Measurements from ENCODE around the gene LMOD1.
"Not testable (repeated sequence)": the region's sequence is repeated elsewhere in the genome, so short reads cannot be mapped to it uniquely, and the experiment has no call there.

Gene LMOD1

GRCh38 chr1:201945863-201946223 is 505 bp downstream of the LMOD1 start:
- DNase-seq: no peak

- no peak for DNase-seq
These were observed 1.2 kb downstream of the LMOD1 start for GRCh38 chr1:201945157-201945556.

DNA sequence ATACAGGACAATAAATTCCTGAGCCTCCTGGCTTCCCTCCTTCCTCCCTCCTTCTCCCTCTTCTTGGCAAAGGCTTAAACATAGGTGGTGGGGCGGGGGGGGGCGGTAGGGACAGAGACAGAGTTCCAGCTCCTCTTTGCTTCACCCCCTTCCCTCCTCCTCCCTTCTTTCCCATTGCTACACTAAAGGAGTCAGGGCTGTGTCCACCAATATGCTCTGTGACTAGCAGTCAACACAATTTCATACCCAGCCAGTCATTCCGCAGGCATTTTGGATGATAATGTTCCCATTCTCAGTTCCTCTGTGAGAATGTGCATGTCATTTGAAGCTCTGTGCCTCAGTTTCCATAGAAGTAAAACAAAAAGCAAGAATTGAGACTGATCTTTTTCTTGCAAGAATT is 1.7 kb downstream of the LMOD1 start:
- DNase-seq: no peak

DNA sequence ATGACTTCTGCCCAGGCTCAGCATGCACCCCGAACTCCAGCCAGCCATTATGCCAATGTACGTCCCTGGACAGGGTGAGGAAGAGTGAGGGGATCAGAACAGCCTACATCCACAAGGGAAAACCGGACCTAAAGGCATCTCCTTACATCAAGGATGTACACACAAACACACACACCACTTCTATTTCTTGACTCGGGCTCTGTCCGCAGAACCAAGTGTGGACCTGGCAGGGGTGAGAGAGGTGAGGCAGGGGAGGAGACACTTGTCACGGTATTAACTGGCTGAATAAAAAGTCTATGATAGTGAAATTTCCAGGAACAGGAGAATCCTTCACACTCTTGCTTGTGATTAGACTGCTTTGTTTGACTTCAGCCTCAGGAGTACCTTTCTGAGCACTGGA is 2.3 kb downstream of the LMOD1 start:
- DNase-seq: no peak

DNA sequence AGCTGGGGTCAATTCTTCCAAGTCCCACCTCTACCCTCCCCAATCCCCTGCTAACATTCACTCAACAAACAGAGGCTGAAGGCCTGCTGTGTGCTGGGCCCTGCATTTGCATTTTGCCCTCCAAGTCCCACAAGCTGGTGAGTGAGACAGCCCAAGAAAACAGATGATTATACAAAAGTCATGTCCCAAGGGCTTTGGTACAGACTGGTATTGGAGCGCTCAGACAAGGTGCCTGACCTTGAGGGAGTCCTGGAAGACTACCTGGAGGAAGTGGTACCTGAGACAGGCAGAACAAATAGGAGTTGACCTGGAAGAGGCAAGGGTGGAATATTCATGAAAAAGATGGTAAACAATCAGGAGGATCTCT is 4.2 kb downstream of the LMOD1 start:
- DNase-seq: no peak

DNA sequence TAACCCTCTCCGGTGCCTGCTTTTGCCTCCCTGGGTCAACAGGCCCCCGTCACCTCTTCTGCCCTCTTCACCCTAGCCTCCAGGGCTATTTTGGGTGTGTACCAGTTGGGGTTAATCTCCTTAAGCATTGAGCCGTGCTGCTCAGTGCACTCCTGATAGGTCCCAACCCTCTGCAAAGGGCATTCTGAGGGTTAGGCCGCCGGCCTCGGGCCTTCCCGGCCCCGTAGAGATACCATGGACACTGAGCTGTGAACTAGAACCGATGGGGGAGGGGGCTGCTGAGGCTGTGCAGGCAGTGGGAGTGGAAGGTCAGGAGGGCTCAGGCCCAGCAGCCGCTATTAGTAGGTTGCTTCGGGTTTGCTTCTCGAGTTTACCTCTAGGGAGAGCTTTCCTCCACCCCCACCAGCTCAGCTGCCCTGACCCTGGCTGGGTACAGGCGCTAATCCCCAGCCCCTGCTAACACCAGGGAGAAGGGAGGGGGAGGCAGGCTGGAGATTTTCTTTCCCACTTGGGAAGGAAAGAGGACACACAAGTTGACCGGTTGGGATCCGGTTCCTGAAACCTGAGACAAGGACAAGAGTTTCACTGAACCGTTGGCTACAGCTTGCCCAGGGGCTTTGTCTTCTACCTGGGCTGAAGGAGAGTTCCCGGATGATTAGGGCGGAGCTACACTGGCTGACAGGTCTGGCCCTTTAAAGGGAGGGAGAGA is 4.8 kb downstream of the LMOD1 start:
- DNase-seq: no peak

DNA sequence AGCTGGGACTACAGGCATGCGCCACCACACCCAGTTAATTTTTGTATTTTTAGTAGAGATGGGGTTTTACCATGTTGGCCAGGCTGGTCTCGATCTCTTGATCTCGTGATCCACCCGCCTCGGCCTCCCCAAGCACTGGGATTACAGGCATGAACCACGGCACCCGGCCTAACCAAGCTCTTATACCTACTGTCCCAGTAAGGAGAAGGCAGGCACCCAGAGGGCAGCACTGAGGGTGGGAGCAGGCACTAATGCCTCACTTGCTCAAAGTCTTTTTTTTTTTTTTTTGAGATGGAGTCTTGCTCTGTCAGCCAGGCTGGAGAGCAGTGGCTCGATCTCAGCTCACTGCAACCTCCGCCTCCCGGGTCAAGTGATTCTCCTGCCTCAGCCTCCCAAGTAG is 6.0 kb downstream of the LMOD1 start:
- not testable (repeated sequence) for DNase-seq

- no peak for DNase-seq
These were observed 6.8 kb downstream of the LMOD1 start for GRCh38 chr1:201939574-201939973.

GRCh38 chr1:201939148-201939547 is 7.2 kb downstream of the LMOD1 start:
- DNase-seq: no peak

- DNase-seq: no peak
These were observed 7.8 kb downstream of the LMOD1 start for GRCh38 chr1:201938440-201939035.

- DNase-seq: no peak
These were observed 8.6 kb downstream of the LMOD1 start for GRCh38 chr1:201937624-201938213.

DNA sequence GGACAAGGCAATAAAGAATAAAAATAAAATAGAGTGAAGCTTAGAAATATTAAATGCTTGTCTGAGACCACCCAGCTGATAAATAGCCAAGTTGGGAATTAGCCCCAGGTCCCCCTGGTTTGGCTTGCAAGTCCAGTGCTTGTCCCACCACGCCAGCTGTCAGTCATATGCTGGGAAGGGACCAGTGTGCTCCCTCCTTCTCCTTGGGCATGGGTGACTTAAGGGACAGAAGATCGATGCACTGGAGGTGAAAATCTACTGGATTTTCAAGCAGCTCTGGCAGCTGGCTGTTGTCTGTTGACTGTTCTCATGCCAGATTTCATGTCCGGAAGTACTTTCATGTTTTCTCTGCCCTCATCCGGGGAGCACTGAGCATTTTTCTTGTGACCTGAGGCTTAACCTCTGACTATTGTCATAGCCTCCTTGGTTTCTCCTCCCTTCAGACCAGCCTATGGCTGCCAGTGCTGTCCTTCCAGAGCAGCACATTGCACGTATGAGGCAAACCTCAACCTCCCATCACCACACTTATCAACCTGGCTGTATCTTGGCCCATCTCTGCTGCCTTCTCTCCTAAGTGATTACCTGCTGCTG is 12.4 kb downstream of the LMOD1 start:
- no peak for DNase-seq

GRCh38 chr1:201930803-201931202 is 15.5 kb downstream of the LMOD1 start:
- no peak for DNase-seq

GRCh38 chr1:201930137-201930536 is 16.2 kb downstream of the LMOD1 start:
- DNase-seq: no peak

DNA sequence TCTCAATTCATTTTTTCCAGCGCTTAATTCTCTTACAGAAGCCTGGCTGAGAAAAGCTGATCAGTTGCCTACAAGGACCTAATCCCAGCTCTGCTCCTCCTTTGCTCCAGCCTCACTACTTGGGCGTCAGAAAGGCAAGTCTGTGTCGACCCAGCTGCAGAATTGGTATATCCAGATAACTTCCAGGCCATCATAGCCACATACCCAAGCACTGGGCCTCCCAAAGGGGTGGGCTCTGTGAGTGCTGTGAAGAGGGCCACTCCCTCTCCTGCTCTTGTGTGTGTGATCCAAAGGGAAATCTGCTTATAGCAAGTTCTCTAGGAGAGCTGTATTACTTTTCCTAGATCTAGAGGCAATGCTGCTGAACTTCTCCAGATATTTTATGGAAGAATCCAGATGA is 18.1 kb downstream of the LMOD1 start:
- DNase-seq: no peak

DNA sequence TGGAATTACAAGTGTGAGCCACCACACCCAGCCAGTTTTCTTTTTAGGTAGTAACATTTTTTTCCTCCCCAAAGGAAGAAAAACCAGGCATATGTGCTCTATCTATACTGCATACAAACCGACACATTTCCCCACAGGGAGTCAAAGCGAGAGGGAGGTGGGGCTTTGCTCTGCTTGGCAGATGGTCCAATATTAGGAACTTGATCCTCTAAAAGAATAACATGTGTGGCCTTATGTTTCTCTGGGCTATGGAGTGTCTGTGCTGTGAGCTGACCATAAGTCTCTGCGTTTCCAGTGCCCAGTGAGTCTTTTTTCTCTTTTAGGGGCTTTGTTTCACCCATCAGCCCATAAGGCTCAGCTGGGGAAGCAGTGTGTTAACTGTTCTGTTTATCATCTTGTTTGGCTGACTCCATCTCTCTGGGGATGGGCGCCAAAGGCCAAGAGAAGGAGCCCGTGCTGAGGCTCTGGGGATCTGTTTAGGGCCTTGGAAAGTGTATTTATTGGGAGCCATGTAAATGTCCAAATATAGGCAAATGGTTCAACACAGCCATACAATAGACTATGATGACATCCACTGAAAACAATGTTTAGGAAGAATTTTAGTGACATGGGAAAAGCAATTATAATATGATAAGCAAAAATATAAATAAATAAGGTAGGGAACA is 20.2 kb downstream of the LMOD1 start:
- no peak for DNase-seq

DNA sequence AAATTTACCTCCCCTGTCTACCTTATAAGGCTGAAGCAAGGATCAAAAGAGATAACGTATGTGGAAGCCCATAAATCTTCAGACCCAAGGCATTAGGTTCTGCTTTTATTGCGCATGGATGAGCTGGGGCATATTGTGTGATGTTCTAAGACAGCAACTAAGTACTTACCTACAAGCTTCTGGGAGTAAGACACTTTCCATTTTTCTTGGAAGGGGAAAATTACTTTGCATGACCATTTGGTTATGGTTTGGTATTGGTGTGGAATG is 21.1 kb downstream of the LMOD1 start:
- no peak for DNase-seq

GRCh38 chr1:201921952-201922558 is 24.3 kb downstream of the LMOD1 start:
- no peak for DNase-seq

GRCh38 chr1:201918343-201918742 is 28.0 kb downstream of the LMOD1 start:
- no peak for DNase-seq

DNA sequence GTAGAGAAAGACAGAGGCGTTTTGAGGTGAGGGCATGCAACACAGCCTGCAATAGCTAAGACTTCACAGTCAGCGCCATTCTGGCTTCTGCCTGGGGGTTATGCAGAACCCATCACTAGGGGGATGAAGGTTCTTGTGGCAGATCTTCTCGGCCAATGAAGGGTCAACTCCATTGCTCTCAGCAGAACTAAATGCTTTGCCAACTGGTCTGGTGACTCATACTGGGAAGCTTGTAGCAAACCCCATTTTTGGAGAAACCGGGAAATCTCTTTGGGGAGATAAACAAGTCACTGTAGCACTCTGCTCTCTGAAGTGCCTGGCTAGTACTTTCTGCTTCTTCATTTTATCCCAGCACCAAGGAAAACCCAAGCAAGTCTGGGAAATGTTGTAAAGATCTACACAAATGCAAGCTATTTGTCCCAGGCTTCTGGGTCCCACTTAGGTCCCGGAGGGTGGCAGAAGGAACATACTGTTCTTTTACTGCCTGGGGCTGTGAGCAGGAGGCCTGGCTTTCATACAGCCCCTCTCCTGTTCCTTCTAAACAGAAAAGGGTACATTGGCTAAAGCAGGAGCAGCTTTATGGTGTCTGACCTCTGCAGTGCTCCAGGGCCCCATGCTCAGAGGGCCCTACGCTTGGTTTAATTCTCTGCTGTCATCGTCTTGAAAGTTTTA is 28.9 kb downstream of the LMOD1 start:
- no peak for DNase-seq

DNA sequence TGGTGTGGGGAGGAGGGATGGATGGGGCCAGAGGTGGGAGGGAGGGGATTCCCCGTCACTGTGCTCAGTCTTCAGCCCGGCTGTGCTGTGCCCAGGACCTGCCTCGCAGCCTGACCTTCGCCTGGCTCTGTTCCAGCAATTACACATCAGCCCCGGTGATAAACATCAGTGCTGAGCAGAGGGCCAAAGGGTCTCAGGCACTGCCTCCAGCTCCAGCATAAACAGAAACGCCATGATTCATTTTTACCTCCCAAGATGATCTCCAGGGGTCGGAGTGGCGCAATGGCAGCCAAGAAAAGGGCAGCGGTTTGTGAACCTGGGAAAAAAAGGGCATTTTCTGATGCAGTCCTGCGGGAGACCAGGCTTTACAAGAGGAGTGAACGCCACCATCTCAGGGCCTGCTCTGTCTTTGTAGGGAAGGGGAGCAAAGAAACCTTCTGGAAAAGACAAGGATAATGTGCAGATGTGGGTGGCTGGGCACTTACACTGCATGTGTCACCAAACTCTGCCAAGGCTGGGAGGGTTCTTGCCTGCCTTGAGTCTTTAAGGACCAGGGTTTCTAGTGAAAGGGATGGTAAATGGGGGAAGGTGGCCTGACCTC is 29.6 kb downstream of the LMOD1 start:
- DNase-seq: no peak

DNA sequence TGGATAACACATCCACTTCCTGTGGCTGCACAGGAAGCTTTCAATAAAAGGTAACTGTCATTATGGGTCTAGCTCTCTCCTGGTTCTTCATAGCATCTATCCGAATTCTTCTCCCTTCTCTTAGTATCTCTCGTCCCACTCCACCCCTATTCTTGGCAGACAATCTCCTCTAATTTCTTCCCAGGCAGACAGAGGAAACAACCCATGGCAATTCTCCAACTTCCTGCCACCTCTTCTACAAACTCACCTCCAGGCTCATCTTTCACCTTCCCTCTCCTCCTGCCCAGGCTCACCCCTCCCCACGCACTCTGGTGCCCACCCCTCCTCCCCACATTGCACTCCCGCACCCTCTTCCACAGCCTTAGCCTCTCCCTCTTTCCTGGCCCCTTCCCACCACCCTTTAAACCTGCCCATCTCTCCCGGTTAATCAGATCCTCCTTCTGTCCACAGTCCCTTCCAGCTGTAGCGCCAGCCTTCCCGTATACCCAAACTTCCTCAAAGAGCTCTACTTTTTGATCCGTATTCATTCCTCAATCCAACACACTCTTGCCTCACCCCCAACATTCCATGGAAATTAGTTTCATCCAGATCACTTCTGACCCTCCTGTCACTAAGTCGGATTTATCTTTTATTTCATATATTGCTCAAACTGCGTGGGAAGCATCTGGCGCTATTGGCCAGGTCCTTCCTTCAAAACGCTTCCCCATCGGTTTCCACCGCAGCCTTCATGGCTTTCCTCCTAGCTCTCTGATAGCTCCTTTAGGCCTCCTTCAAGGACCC is 31.7 kb downstream of the LMOD1 start:
- no peak for DNase-seq
